Right cardiac atrium (tissue), 5 donors: ENCODE data around the gene CAMTA1. TPM values are rescaled to one million over a fixed set of nuclear protein-coding genes. Genes with fewer than 3 reads are reported as not detected.

Experiments used
- ATAC-seq, 2 donors: fragments of 200-7000 bp; cut with Tn5 transposase; one replicate each; pipeline versions ENCODE4 v1.8.0 to v1.9.1; 2020; ENCODE audit warnings: moderate library complexity in 2 of 2, mild to moderate bottlenecking in 1 of 2
- DNase-seq, 3 donors: peaks; one replicate each; pipeline ENCODE4 v3.0.0-alpha.2; 2020
- H3K27ac ChIP-seq: one replicate; pipeline ENCODE4 v1.5.1; 2013; ENCODE audit warnings: mild to moderate bottlenecking, low read length, control low read depth, moderate library complexity
- H3K27me3 ChIP-seq: one replicate; pipeline ENCODE4 v1.6.1; 2013; ENCODE audit not compliant: control insufficient read depth, insufficient read depth
- H3K4me1 ChIP-seq: one replicate; pipeline ENCODE4 v1.6.1; 2013; ENCODE audit warnings: low read length; ENCODE audit not compliant: control insufficient read depth, insufficient read depth
- H3K4me3 ChIP-seq: one replicate; pipeline ENCODE4 v1.5.1; 2013; ENCODE audit warnings: low read length, control low read depth
- H3K9me3 ChIP-seq: one replicate; pipeline ENCODE4 v1.6.1; 2013; ENCODE audit warnings: low read length; ENCODE audit not compliant: control insufficient read depth
- WGBS: extraction: QIAGEN DNeasy Blood & Tissue Kit; methylation state at CpG from one replicate; pipeline ENCODE4 v1.1.7; 2013; 5-methylcytosine and 5-hydroxymethylcytosine counted together
- intact Hi-C, 4 donors: fragments of 100-400 bp; cut with DNase I; formaldehyde crosslinking; loops; one replicate each; pipeline versions ENCODE4 v1.11.0 to v1.14.0; 2022 to 2023
- polyA plus RNA-seq: library from polyadenylated mRNA; stranded (reverse); fragments of 200-250 nt; gene quantifications from one replicate; pipeline ENCODE4 v1.2.3, GENCODE V29; 2013
- total RNA-seq, 4 donors: library from RNA; stranded (reverse); fragmentation: NEBNext Ultra II Directional; extraction: Animal tissue kit (Norgen Biotek cat#: 25700); gene quantifications; one replicate each; pipeline ENCODE4 v1.2.1, GENCODE V29; 2021
- donor health status: healthy with polysubstance abuse.
- donor health status: DM: no; HTN: yes; CAD: no.
- donor health status: DM: no; HTN: no; CAD: no.
- donor health status: DM: no; HTN: yes; CAD: no; lungs with severe emphysema.
- donor health status: DM: yes; HTN: yes; CAD: no.

The CAMTA1 gene
- total and polyA plus RNA-seq, 5 donors: 155 to 334 (median 164) TPM

DNA sequence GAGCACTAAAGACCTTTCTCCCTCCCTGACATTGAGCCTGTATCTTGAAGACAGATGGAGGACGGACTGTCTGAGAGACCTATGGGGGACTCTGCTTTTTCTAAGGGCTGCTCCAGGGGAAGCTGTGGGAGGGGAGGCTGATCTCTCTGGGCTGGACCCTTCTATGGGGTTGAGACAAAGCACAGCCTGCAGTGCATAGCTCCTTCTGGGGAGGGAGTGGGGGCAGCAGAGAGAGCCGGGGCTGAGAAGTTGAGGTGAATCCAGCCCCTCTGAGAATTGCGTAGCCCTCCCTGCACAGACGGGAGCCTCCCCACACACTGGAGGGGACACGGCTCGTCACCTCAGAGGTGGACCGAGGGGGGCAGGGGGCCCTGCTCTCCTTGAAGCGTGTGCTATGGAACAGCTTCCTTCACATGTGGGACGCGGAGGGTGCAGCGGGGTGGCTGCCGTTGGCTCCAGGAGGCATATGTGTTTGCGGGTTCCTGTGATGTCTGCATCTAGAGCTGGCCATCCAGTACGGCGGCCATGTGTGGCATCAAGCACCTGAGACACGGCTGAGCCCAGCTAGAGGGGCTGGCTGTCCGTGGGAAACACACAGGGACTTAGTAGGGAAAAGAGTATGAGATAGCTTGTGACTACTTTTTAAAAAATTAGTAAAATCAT is 299.1 kb downstream of the CAMTA1 start:
- Histone ChIP-seq H3K9me3 (no peaks in the 10 kb centered on the region), H3K27ac (no peak overlapping the region), H3K4me1 (no peaks in the 10 kb centered on the region), H3K4me3 (no peak overlapping the region), H3K27me3 (no peaks in the 10 kb centered on the region)
- 66% methylated on average over 17 of the region's 17 CpGs for WGBS
- intact Hi-C loops: no loop called here
- no peak for ATAC-seq
- DNase-seq: no peak

DNA sequence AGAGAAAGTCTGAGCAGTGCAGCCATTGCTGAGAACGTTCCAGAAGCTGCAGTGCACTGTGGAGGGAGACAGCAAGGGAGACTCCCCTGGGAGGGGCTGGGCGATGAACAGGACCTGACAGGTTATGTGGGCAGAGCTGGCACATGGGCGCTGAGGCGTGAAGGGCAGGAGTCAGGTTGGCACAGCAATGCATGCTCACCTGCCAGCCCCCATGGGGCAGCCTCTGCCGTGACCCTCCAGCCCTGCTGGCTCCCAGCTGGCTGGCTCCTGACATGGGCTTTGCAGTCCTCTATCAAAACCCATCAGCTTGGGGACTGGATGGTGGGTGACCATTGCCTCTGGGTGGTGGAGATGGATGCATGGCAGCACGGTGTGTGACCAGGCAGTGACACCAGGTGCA is 300.3 kb downstream of the CAMTA1 start:
- Histone ChIP-seq H3K9me3 (no peaks in the 10 kb centered on the region), H3K27me3 (no peaks in the 10 kb centered on the region), H3K4me1 (no peaks in the 10 kb centered on the region), H3K27ac (no peak overlapping the region), H3K4me3 (no peak overlapping the region)
- DNase-seq (no peak), ATAC-seq (peak in 1 of 2 donors; percentile 16)
- WGBS: 82% methylated on average over 6 of the region's 6 CpGs
- intact Hi-C loops: no loop called here

DNA sequence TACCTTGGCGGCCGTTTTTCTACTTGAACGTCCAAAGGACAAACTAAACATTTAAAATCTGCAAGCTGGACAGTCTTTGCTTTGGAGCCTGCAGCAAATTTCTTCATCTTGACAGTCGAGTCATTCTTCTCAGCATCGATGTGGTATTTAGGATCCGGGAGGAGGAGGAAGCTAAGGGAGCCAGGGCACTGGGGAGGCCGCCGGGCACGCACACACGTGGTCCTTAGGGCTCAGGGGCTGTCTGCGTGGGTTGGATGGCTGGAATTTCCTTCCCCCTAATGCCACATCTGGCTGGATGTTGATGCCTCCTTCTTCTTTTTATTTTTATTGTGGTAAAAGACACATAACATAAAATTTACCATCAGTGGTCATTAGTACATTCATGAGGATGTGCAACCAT is 300.9 kb downstream of the CAMTA1 start:
- no peaks in the 10 kb centered on the region for H3K9me3 ChIP-seq
- no peak overlapping the region for H3K4me3 ChIP-seq
- WGBS: 74% methylated on average over 11 of the region's 11 CpGs
- intact Hi-C loops: no loop called here
- DNase-seq (no peak), ATAC-seq (no peak)
- H3K4me1 ChIP-seq: no peaks in the 10 kb centered on the region
- H3K27ac ChIP-seq: no peak overlapping the region
- H3K27me3 ChIP-seq: no peaks in the 10 kb centered on the region

DNA sequence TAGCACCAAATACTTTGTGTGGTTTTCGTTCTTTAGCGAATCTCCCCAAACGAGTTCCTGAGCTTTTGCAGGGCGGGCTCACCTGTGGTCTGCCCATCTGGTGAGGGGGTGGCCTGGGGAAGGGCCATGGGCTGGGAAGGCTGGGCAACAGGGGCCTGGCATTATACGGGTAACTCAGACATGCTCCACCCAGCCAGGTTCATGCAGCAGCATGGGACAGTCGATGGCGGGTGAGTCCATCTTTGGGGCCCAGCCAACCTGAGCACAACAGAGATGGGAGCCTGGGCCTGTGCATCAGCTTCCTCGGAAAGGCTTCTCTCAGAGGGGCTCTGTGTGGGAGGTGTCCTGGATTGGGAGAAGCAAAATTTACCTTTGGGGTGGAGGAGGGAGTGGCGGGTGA is 302.6 kb downstream of the CAMTA1 start:
- no peak for DNase-seq
- Histone ChIP-seq H3K27me3 (no peaks in the 10 kb centered on the region), H3K9me3 (no peaks in the 10 kb centered on the region), H3K4me3 (no peak overlapping the region), H3K27ac (no peak overlapping the region), H3K4me1 (no peaks in the 10 kb centered on the region)
- intact Hi-C loops: no loop called here
- 91% methylated on average over 9 of the region's 9 CpGs for WGBS
- no peak for ATAC-seq

DNA sequence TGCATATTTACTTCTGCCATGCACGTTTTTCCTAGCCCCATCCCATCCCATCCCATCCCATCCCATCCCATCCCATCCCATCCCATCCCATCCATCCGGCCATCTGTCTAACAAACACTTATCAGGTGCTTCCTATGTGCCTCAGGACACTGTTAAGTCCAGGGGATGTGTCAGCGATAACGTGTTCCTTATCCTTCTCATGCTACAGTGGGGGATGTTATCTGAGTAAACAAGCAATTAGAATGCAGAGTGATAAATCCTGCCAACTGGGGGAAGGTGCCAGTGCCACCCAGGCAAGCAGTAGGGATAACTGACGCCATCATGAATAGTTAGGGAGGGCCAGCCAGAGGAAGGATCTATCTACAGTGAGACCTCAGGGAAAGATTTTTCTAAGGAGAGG is 304.2 kb downstream of the CAMTA1 start:
- no peaks in the 10 kb centered on the region for H3K4me1 ChIP-seq
- H3K9me3 ChIP-seq: no peaks in the 10 kb centered on the region
- DNase-seq (no peak), ATAC-seq (no peak)
- H3K27me3 ChIP-seq: no peaks in the 10 kb centered on the region
- H3K4me3 ChIP-seq: no peak overlapping the region
- intact Hi-C loops: no loop called here
- WGBS: 25% methylated on average over 5 of the region's 5 CpGs
- H3K27ac ChIP-seq: no peak overlapping the region

DNA sequence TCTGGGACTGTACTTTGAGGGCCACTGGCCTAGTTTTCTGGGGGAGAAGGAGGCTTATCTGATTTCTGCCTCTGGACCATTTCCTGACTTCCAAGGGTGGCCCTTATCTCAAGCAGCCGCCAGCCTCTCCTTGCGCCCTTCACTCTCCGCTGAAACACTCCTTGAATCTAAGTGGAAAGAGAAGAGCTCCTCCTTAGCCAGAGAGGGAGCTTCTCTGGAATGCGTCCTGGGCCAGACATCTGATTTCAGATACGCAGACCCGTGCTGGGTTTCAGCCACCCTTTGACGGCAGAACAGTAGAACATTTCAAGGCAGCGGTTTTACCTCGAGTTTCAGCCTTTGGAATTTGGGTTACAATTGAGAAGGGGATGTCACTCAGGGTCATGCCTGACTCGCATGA is 308.0 kb downstream of the CAMTA1 start:
- 41% methylated on average over 10 of the region's 10 CpGs for WGBS
- no peak for ATAC-seq
- Histone ChIP-seq H3K27ac (no peak overlapping the region), H3K27me3 (no peaks in the 10 kb centered on the region), H3K4me3 (no peak overlapping the region), H3K4me1 (no peaks in the 10 kb centered on the region), H3K9me3 (no peaks in the 10 kb centered on the region)
- no peak for DNase-seq
- intact Hi-C loops: no loop called here

DNA sequence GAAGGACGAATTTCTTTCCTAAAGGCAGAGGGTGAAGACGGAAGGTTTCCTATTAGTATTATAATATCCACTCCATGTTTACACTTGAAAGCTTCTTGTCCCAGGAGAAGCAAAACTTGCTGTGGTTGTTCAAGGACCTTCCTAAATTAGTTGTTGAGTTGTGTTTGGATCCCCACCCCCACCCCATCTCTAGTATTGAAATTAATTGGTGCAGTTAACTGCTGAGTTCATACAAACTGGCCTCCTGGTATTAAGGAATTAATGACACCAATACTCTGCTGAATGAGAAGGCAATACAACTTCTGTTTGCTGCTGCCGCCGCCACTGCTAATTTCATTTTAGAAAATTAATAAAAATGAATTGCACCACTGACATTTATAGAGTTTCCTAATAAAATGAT is 308.8 kb downstream of the CAMTA1 start:
- Histone ChIP-seq H3K4me3 (no peak overlapping the region), H3K27me3 (no peaks in the 10 kb centered on the region), H3K9me3 (no peaks in the 10 kb centered on the region), H3K4me1 (no peaks in the 10 kb centered on the region), H3K27ac (no peak overlapping the region)
- no peak for DNase-seq
- intact Hi-C loops: no loop called here
- no peak for ATAC-seq
- WGBS: 81% methylated on average over 4 of the region's 4 CpGs

DNA sequence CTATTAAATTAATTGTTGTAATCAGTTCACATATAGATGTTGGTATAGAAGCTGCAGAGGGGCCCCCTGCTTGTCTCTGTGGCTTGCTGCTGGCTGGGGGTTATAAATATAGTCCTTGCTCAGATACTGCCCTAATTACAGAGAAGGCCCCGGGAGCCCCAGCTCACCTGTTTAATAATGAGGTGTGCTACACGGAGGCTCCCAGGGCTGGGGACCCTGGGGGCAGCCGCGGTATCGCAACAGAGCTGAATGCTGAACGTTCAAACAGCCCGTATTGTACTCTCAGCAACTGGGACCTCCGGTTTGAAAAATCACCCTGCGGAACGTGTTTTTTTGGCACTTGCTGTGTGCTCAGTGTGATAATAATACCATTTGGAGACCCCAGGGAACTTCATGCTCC is 309.3 kb downstream of the CAMTA1 start:
- DNase-seq: no peak
- no peaks in the 10 kb centered on the region for H3K27me3 ChIP-seq
- ATAC-seq: no peak

DNA sequence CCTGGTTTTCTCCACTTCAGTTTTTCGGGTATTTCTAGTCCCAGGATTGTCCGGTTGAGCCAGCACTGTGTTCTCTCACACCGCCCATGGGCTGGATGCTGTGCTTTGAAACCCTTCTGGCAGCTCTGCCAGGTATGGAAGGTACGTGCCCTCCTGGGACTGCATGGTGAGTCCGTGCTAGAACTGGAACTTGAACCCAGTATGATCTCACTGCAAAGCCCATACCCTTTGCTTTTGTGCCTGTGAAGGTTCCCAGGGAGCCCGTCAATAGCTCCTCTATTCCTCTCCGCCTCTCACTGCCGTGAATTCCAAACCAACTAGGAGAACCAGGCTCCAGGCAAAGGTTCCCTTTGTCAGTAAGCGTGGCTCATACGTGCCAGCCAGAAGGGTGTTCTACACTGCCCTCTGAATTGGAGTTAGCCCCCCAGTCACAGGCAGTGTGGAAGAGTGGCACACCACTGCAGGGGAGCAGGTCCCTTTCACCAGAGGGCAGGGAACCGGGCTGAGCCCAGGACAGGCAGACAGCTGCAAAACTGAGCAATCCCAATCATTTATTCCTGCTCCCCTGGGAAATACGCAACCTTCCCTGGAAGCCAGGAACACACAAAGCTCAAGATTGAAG is 310.2 kb downstream of the CAMTA1 start:
- 80% methylated on average over 12 of the region's 12 CpGs for WGBS
- ATAC-seq: no peak
- no peak overlapping the region for H3K27ac ChIP-seq
- H3K4me1 ChIP-seq: no peaks in the 10 kb centered on the region
- H3K27me3 ChIP-seq: no peaks in the 10 kb centered on the region
- no peaks in the 10 kb centered on the region for H3K9me3 ChIP-seq
- intact Hi-C loops: no loop called here
- DNase-seq: no peak
- H3K4me3 ChIP-seq: no peak overlapping the region

More for the DNA sequence above, 309.3 kb downstream of the CAMTA1 start:
- no peaks in the 10 kb centered on the region for H3K9me3 ChIP-seq
- no peak overlapping the region for H3K4me3 ChIP-seq
- no peaks in the 10 kb centered on the region for H3K4me1 ChIP-seq
- no peak overlapping the region for H3K27ac ChIP-seq
- intact Hi-C loops: no loop called here
- 82% methylated on average over 10 of the region's 10 CpGs for WGBS

DNA sequence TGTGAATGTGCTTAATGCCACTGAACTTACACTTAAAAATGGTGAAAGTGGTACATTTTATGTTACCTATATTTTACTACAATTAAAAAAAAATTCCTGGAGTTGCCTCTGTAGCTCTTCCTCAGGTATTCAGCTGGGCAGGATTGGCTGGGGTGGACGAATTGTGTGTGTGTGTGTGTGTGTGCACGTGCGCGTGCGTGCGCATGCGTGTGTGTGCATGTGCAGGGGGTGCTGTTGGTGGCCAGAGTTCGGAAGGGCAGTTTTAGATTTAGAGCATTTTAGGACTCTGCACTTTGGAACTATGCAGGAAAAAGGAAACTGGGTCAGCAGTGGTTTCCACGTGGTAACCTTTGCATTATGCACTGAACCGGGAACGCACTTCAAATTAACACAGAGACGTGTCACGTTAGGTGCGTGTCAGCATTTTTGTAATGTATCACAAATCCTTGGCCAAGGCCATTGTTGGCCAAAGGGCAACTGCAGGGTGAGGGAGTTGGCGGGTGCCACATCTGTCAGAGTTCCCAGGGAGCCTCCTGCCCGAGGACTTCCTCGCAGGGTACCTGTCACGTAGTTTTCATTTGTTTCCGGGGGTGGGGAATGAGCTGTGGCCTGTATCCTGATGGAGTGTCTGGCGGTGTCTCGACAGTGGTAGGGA is 312.8 kb downstream of the CAMTA1 start:
- no peak overlapping the region for H3K27ac ChIP-seq
- H3K9me3 ChIP-seq: no peaks in the 10 kb centered on the region
- no peaks in the 10 kb centered on the region for H3K27me3 ChIP-seq
- no peak for DNase-seq
- H3K4me3 ChIP-seq: no peak overlapping the region
- intact Hi-C loops: no loop called here
- H3K4me1 ChIP-seq: no peaks in the 10 kb centered on the region
- WGBS: 84% methylated on average over 21 of the region's 21 CpGs
- ATAC-seq: no peak

DNA sequence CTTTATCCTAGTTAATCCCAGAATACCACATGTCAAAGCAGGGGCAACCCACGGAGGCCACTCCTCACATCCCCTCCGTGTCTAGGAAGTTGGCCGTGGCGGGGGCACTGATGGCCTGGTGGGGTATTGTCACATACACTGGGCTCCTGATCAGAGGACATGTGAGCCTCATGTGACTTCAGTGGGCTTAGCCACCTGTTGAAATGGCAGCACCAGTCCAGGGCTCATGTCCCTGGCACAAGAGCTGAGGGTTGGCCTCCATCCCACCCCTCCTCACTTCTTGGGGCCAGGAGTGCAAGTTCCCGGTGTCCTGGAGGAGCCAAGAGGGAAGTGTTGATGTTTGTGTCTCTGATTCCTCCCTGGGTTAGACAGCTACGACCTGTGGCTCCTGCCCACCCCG is 313.4 kb downstream of the CAMTA1 start:
- intact Hi-C loops: no loop called here
- Histone ChIP-seq H3K4me3 (no peak overlapping the region), H3K27ac (no peak overlapping the region), H3K4me1 (no peaks in the 10 kb centered on the region), H3K27me3 (no peaks in the 10 kb centered on the region), H3K9me3 (no peaks in the 10 kb centered on the region)
- no peak for DNase-seq
- no peak for ATAC-seq
- 79% methylated on average over 7 of the region's 7 CpGs for WGBS
